Sigmoid colon (tissue), 7 donors: ENCODE data around the gene UPK1A. TPM values are rescaled to one million over a fixed set of nuclear protein-coding genes. Genes with fewer than 3 reads are reported as not detected.
A peak's percentile ranks its signal among the peaks of the same experiment; 100 is the strongest.

Source experiments
- DNase-seq: peaks from one replicate; pipeline ENCODE4 v3.0.0-alpha.2; 2019
- H3K27ac ChIP-seq, 4 donors: fragments of 200-600 bp; sonication (generic); one replicate each; pipeline ENCODE4 v1.5.1; 2016 to 2019; ENCODE audit warnings: mild to moderate bottlenecking in 1 of 4
- H3K27me3 ChIP-seq, 3 donors: fragments of 200-600 bp; sonication (generic); one replicate each; pipeline ENCODE4 v1.5.1; 2019; ENCODE audit warnings: mild to moderate bottlenecking in 1 of 3
- H3K36me3 ChIP-seq, 4 donors: fragments of 200-600 bp; sonication (generic); one replicate each; pipeline ENCODE4 v1.5.1; 2016 to 2019
- H3K4me1 ChIP-seq, 4 donors: fragments of 200-600 bp; sonication (generic); one replicate each; pipeline ENCODE4 v1.5.1; 2017 to 2019
- H3K4me3 ChIP-seq, 4 donors: fragments of 200-600 bp; sonication (generic); one replicate each; pipeline ENCODE4 v1.5.1; 2017 to 2019; ENCODE audit warnings: mild to moderate bottlenecking in 2 of 4, moderate library complexity in 1 of 4
- H3K9me3 ChIP-seq, 4 donors: fragments of 200-600 bp in 3 of 4; sonication (generic) in 3 of 4; one replicate each; pipeline versions ENCODE4 v1.5.1 to v1.6.1; 2013 to 2019
- CTCF ChIP-seq, 4 experiments: fragments of 450-650 bp in 3 of 4; fragments of 200-600 bp in 1 of 4; IDR thresholded peaks; one replicate each; pipeline ENCODE4 v1.5.1; 2016 to 2019; ENCODE audit warnings: antibody characterized with exemption in 4 of 4, mild to moderate bottlenecking in 3 of 4, moderate library complexity in 2 of 4
- EP300 ChIP-seq, 4 donors: sonication (generic); formaldehyde crosslinking; IDR thresholded peaks; one replicate each; pipeline ENCODE4 v1.6.1; 2017; ENCODE audit warnings: antibody characterized with exemption in 4 of 4
- POLR2A ChIP-seq, 2 donors: fragments of 450-650 bp; IDR thresholded peaks; one replicate each; pipeline ENCODE4 v1.6.1; 2016; ENCODE audit warnings: antibody characterized with exemption in 2 of 2, mild to moderate bottlenecking in 2 of 2, moderate library complexity in 2 of 2
- POLR2AphosphoS5 ChIP-seq, 4 donors: sonication (generic); formaldehyde crosslinking; IDR thresholded peaks; one replicate each; pipeline ENCODE4 v1.6.1; 2017; ENCODE audit warnings: antibody characterized with exemption in 4 of 4
- WGBS, 2 donors: extraction: QIAGEN DNeasy Blood & Tissue Kit; methylation state at CpG; one replicate each; pipeline ENCODE4 v1.1.7; 2013; 5-methylcytosine and 5-hydroxymethylcytosine counted together
- intact Hi-C: fragments of 100-400 bp; cut with DNase I; formaldehyde crosslinking; loops from one replicate; pipeline ENCODE4 v1.15.1; 2023
- polyA plus RNA-seq, 3 donors: library from polyadenylated mRNA; stranded (reverse); fragments of 200-250 nt; gene quantifications; one replicate each; pipeline ENCODE4 v1.2.3, GENCODE V29; 2013
- total RNA-seq, 4 donors: library from RNA; depleted of rRNA; stranded (reverse); fragments of >200 nt; gene quantifications; one replicate each; pipeline ENCODE4 v1.1.0, GENCODE V29; 2016
- donor health status: healthy with polysubstance abuse.
- donor health status: Bipolar disorder and iron deficiency.
- donor health status: healthy.

Gene UPK1A
- total and polyA plus RNA-seq, 7 donors = 0.55 TPM; not detected in 6

- TF ChIP-seq EP300 (IDR thresholded peaks at IDR 0.05) = peak in 2 of 4 donors; percentile 21 to 31
- TF ChIP-seq POLR2A (IDR thresholded peaks at IDR 0.05) = peak; percentile 55 to 66
- peak; percentile 85 to 95 (median 93) for TF ChIP-seq POLR2AphosphoS5 (IDR thresholded peaks at IDR 0.05)
- no peak for TF ChIP-seq CTCF (IDR thresholded peaks at IDR 0.05)
- intact Hi-C loops = loop anchor here (1.0 to 5.0 kb wide), 4 partner anchors 14 to 89 kb away; partner anchors contain the start of genes HAUS5, KMT2B and TMEM147
These were observed 37.6 kb upstream of the UPK1A start, which contains the start of gene RBM42 for GRCh38 chr19:35628565-35629331. TSS of gene RBM42 (plus strand) at chr19:35629036. CDS start at chr19:35629154, 118 bp downstream.

GRCh38 chr19:35629332-35629633 is 37.0 kb upstream of the UPK1A start:
- Histone ChIP-seq H3K27ac (peak overlapping the region; percentile 90 to 98 (median 94)), H3K36me3 (peaks cover 22 to 41% (median 36%) of the 10 kb centered on the region in 4 donors), H3K4me3 (peak overlapping the region; percentile 70 to 99 (median 86)), H3K9me3 (no peaks in the 10 kb centered on the region), H3K4me1 (peaks cover 0 to 22% (median 18%) of the 10 kb centered on the region in 4 donors), H3K27me3 (no peaks in the 10 kb centered on the region)
- DNase-seq = no peak
- TF ChIP-seq CTCF (IDR thresholded peaks at IDR 0.05) = no peak
- intact Hi-C loops = loop anchor here (2.0 to 5.0 kb wide), 3 partner anchors 14 to 88 kb away; partner anchors contain the start of genes KMT2B and TMEM147
- WGBS, 2 donors = 3 to 5% methylated on average over 15 of the region's 15 CpGs

More at GRCh38 chr19:35628565-35629331, 37.6 kb upstream of the UPK1A start, which contains the start of gene RBM42:
- peaks cover 17 to 35% (median 31%) of the 10 kb centered on the region in 4 donors for H3K36me3 ChIP-seq
- peak within 1 kb of the TSS; percentile 70 to 99 (median 86) for H3K4me3 ChIP-seq
- peak within 1 kb of the TSS; percentile 90 to 98 (median 94) for H3K27ac ChIP-seq
- H3K27me3 ChIP-seq = no peaks in the 10 kb centered on the region
- H3K4me1 ChIP-seq = peaks cover 0 to 22% (median 18%) of the 10 kb centered on the region in 4 donors
- no peaks in the 10 kb centered on the region for H3K9me3 ChIP-seq
- DNase-seq = peak; percentile 99
- WGBS, 2 donors = 0% methylated on average over 56 of the region's 56 CpGs

GRCh38 chr19:35633727-35634440 is 32.4 kb upstream of the UPK1A start:
- WGBS, 2 donors = 93 to 95% methylated on average over 29 of the region's 29 CpGs
- Histone ChIP-seq H3K27me3 (no peaks in the 10 kb centered on the region), H3K27ac (no peak overlapping the region), H3K4me3 (no peak overlapping the region), H3K9me3 (no peaks in the 10 kb centered on the region), H3K36me3 (peaks cover 44 to 80% (median 64%) of the 10 kb centered on the region in 4 donors), H3K4me1 (peaks cover 0 to 14% (median 14%) of the 10 kb centered on the region in 4 donors)
- no peak for DNase-seq
- TF ChIP-seq POLR2A (IDR thresholded peaks at IDR 0.05) (no peak), EP300 (IDR thresholded peaks at IDR 0.05) (no peak), CTCF (IDR thresholded peaks at IDR 0.05) (no peak), POLR2AphosphoS5 (IDR thresholded peaks at IDR 0.05) (no peak)
- intact Hi-C loops = no loop called here

- H3K36me3 ChIP-seq = peaks cover 40 to 66% (median 53%) of the 10 kb centered on the region in 4 donors
- H3K9me3 ChIP-seq = no peaks in the 10 kb centered on the region
- H3K27me3 ChIP-seq = no peaks in the 10 kb centered on the region
- H3K27ac ChIP-seq = no peak overlapping the region
- DNase-seq = no peak
- peaks cover 0 to 3% (median 3%) of the 10 kb centered on the region in 4 donors for H3K4me1 ChIP-seq
- no peak overlapping the region for H3K4me3 ChIP-seq
- no peak for TF ChIP-seq POLR2AphosphoS5 (IDR thresholded peaks at IDR 0.05)
- no peak for TF ChIP-seq CTCF (IDR thresholded peaks at IDR 0.05)
- no peak for TF ChIP-seq EP300 (IDR thresholded peaks at IDR 0.05)
- WGBS, 2 donors = 65 to 98% methylated on average over 3 of the region's 3 CpGs
- intact Hi-C loops = no loop called here
These were observed 29.7 kb upstream of the UPK1A start for GRCh38 chr19:35636651-35637050.
